Epithelial cell of proximal tubule (primary cell): ENCODE results near the gene FRMD1. TPM values are rescaled to one million over a fixed set of nuclear protein-coding genes. Genes with fewer than 3 reads are reported as not detected.

ENCODE experiments used
- DNase-seq: peaks from one replicate; pipeline ENCODE4 v3.0.0-alpha.2; 2011; ENCODE audit warnings: low read depth
- H3K4me3 ChIP-seq: 2 replicates; pipeline ENCODE4 v1.5.1; 2011; ENCODE audit warnings: low read depth, mild to moderate bottlenecking, low read length
- total RNA-seq: library from RNA; depleted of rRNA; stranded (reverse); fragments of >200 nt; gene quantifications from 2 replicates; pipeline ENCODE4 v1.2.3, GENCODE V29; 2015
- TF ChIP-seq, protein P1 (sequence below): conservative IDR thresholded peaks from 2 replicates; pipeline ENCODE4 v1.5.1; 2012; ENCODE audit warnings: low read depth, mild to moderate bottlenecking, low read length

FRMD1 gene
- total RNA-seq, result not detected in 2 replicates

GRCh38 chr6:168078943-168079405, at the start of gene FRMD1:
FRMD1 (minus strand) TSS chr6:168079212; CDS start chr6:168079094, 118 bp downstream.
- TF ChIP-seq, protein P1, sequence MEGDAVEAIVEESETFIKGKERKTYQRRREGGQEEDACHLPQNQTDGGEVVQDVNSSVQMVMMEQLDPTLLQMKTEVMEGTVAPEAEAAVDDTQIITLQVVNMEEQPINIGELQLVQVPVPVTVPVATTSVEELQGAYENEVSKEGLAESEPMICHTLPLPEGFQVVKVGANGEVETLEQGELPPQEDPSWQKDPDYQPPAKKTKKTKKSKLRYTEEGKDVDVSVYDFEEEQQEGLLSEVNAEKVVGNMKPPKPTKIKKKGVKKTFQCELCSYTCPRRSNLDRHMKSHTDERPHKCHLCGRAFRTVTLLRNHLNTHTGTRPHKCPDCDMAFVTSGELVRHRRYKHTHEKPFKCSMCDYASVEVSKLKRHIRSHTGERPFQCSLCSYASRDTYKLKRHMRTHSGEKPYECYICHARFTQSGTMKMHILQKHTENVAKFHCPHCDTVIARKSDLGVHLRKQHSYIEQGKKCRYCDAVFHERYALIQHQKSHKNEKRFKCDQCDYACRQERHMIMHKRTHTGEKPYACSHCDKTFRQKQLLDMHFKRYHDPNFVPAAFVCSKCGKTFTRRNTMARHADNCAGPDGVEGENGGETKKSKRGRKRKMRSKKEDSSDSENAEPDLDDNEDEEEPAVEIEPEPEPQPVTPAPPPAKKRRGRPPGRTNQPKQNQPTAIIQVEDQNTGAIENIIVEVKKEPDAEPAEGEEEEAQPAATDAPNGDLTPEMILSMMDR, result no peak
- H3K4me3 ChIP-seq, result no peak within 1 kb of the TSS
- no peak for DNase-seq

GRCh38 chr6:168128006-168128630, 49.1 kb upstream of the FRMD1 start:
- TF ChIP-seq, protein P1, result no peak
- H3K4me3 ChIP-seq, result no peak overlapping the region
- DNase-seq, result no peak

DNA sequence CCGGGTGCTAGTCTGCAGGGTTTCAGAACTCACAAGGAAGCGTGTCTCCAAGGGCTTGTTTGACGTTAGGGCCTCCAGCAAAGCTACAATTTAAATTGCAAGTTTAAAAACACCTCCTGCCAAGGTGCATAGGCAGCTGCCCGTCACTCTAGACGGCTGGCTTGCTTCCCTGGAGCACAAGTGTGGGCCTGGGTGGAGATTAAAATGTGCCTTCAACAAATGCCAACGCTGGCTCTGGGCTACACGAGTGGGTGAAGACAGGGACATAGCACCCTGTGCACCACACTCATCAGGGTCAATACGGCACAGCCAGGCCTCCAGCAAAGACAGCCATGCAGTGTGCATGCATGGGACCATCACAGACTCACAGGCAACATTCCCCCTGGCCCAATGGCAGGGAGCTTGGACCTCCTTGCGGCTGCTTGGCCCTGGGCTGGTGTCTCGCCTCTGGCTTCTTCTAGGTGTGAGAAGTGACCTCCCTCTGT, 48.4 kb upstream of the FRMD1 start:
- TF ChIP-seq, protein P1, result no peak
- no peak for DNase-seq
- no peak overlapping the region for H3K4me3 ChIP-seq

GRCh38 chr6:168126566-168127383, 47.8 kb upstream of the FRMD1 start:
- no peak overlapping the region for H3K4me3 ChIP-seq
- no peak for DNase-seq
- TF ChIP-seq, protein P1, result no peak

- TF ChIP-seq, protein P1, result no peak
- H3K4me3 ChIP-seq, result no peak overlapping the region
- DNase-seq, result no peak
Measured at GRCh38 chr6:168125429-168126001, 46.5 kb upstream of the FRMD1 start.

GRCh38 chr6:168124921-168125320, 45.9 kb upstream of the FRMD1 start:
- no peak overlapping the region for H3K4me3 ChIP-seq
- no peak for DNase-seq
- TF ChIP-seq, protein P1, result no peak
